ENCODE results near the gene EDIL3.
A peak's percentile ranks its signal among the peaks of the same experiment; 100 is the strongest.

The EDIL3 gene

GRCh38 chr5:84259283-84260045 lies 125.2 kb downstream of the EDIL3 start:
- H3K4me2 ChIP-seq (ENCODE audit: low read length) = peak overlapping the region; percentile 23
- H2AFZ ChIP-seq (ENCODE audit: low read depth, low read length) = no peak overlapping the region
- no peaks in the 10 kb centered on the region for H3K27me3 ChIP-seq (ENCODE audit: low read depth, low read length)
- H4K20me1 ChIP-seq (ENCODE audit: insufficient read depth, low read length) = no peaks in the 10 kb centered on the region
- no peak overlapping the region for H3K4me3 ChIP-seq (ENCODE audit: low read length)
- no peak overlapping the region for H3K27ac ChIP-seq (ENCODE audit: low read length)
- TF ChIP-seq EZH2phosphoT487 (IDR thresholded peaks at IDR 0.05; ENCODE audit: low read depth) (no peak), CTCF (IDR thresholded peaks at IDR 0.05; ENCODE audit: low read depth, low read length) (no peak)
- H3K9me3 ChIP-seq (ENCODE audit: insufficient read depth, low read length) = no peaks in the 10 kb centered on the region
- peaks cover 20% of the 10 kb centered on the region for H3K4me1 ChIP-seq (ENCODE audit: low read length)
- no peak overlapping the region for H3K9ac ChIP-seq (ENCODE audit: low read length)
- no peaks in the 10 kb centered on the region for H3K36me3 ChIP-seq (replicated peaks; ENCODE audit: low read depth, low read length)
- H3K79me2 ChIP-seq (ENCODE audit: low read length) = no peaks in the 10 kb centered on the region

- H3K9me3 ChIP-seq (ENCODE audit: insufficient read depth, low read length) = no peaks in the 10 kb centered on the region
- H4K20me1 ChIP-seq (ENCODE audit: insufficient read depth, low read length) = no peaks in the 10 kb centered on the region
- no peak overlapping the region for H2AFZ ChIP-seq (ENCODE audit: low read depth, low read length)
- no peak overlapping the region for H3K4me3 ChIP-seq (ENCODE audit: low read length)
- no peak overlapping the region for H3K27ac ChIP-seq (ENCODE audit: low read length)
- TF ChIP-seq EZH2phosphoT487 (IDR thresholded peaks at IDR 0.05; ENCODE audit: low read depth) (no peak), CTCF (IDR thresholded peaks at IDR 0.05; ENCODE audit: low read depth, low read length) (no peak)
- peaks cover 21% of the 10 kb centered on the region for H3K4me1 ChIP-seq (ENCODE audit: low read length)
- H3K4me2 ChIP-seq (ENCODE audit: low read length) = no peak overlapping the region
- H3K36me3 ChIP-seq (replicated peaks; ENCODE audit: low read depth, low read length) = no peaks in the 10 kb centered on the region
- H3K9ac ChIP-seq (ENCODE audit: low read length) = no peak overlapping the region
- no peaks in the 10 kb centered on the region for H3K79me2 ChIP-seq (ENCODE audit: low read length)
- H3K27me3 ChIP-seq (ENCODE audit: low read depth, low read length) = no peaks in the 10 kb centered on the region
These were observed 127.6 kb downstream of the EDIL3 start for GRCh38 chr5:84257061-84257460.

GRCh38 chr5:84255315-84255714 lies 129.4 kb downstream of the EDIL3 start:
- Histone ChIP-seq H3K36me3 (replicated peaks; ENCODE audit: low read depth, low read length) (no peaks in the 10 kb centered on the region), H3K4me1 (ENCODE audit: low read length) (peaks cover 15% of the 10 kb centered on the region), H2AFZ (ENCODE audit: low read depth, low read length) (peak overlapping the region; percentile 85; the same call in 1 of the 2 replicates), H3K9me3 (ENCODE audit: insufficient read depth, low read length) (no peaks in the 10 kb centered on the region), H3K9ac (ENCODE audit: low read length) (no peak overlapping the region), H3K4me3 (ENCODE audit: low read length) (no peak overlapping the region), H3K79me2 (ENCODE audit: low read length) (no peaks in the 10 kb centered on the region), H4K20me1 (ENCODE audit: insufficient read depth, low read length) (no peaks in the 10 kb centered on the region), H3K27ac (ENCODE audit: low read length) (no peak overlapping the region), H3K27me3 (ENCODE audit: low read depth, low read length) (no peaks in the 10 kb centered on the region), H3K4me2 (ENCODE audit: low read length) (0 out of 2 replicates have a peak overlapping the region, but pooled peaks have one; percentile 25)
- peak; percentile 49 for TF ChIP-seq CTCF (IDR thresholded peaks at IDR 0.05; ENCODE audit: low read depth, low read length)
- no peak for TF ChIP-seq EZH2phosphoT487 (IDR thresholded peaks at IDR 0.05; ENCODE audit: low read depth)

GRCh38 chr5:84253946-84254345 lies 130.7 kb downstream of the EDIL3 start:
- Histone ChIP-seq H3K9me3 (ENCODE audit: insufficient read depth, low read length) (no peaks in the 10 kb centered on the region), H3K4me3 (ENCODE audit: low read length) (no peak overlapping the region), H3K36me3 (replicated peaks; ENCODE audit: low read depth, low read length) (no peaks in the 10 kb centered on the region), H3K79me2 (ENCODE audit: low read length) (no peaks in the 10 kb centered on the region), H3K9ac (ENCODE audit: low read length) (no peak overlapping the region), H3K27ac (ENCODE audit: low read length) (no peak overlapping the region), H3K4me1 (ENCODE audit: low read length) (peaks cover 11% of the 10 kb centered on the region), H3K4me2 (ENCODE audit: low read length) (no peak overlapping the region; the same call in 1 of the 2 replicates), H3K27me3 (ENCODE audit: low read depth, low read length) (no peaks in the 10 kb centered on the region), H2AFZ (ENCODE audit: low read depth, low read length) (no peak overlapping the region), H4K20me1 (ENCODE audit: insufficient read depth, low read length) (no peaks in the 10 kb centered on the region)
- TF ChIP-seq CTCF (IDR thresholded peaks at IDR 0.05; ENCODE audit: low read depth, low read length) (no peak), EZH2phosphoT487 (IDR thresholded peaks at IDR 0.05; ENCODE audit: low read depth) (no peak)
